Measurements from ENCODE around the gene TNFRSF19.

The TNFRSF19 gene

DNA sequence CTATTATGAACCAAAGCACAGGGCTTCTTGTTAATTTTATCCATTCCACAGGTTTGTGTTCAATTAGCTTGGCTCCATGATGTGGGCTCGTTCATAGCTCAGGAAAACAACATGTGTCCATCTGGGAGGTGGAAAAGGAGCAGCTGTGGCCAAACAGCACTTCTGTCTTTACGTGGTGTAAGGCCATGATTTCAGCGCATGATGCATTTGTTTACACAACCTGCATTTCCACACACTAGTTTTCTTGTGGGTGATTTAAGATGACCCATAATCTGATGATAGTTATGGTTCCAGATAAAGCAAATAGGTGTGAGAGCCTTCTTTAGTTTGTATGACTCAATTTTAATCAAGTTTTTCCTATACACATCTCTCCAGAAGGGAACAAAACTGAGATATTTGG lies 101.7 kb downstream of the TNFRSF19 start:
- H3K4me3 ChIP-seq (ENCODE audit: low read length in 2 of 2): no peak overlapping the region
- no peak overlapping the region for H2BK120ac ChIP-seq (ENCODE audit: low read depth, low read length)
- H3K9ac ChIP-seq (ENCODE audit: low read depth, low read length, poor library complexity): no peak overlapping the region
- H2BK12ac ChIP-seq (ENCODE audit: low read length): no peak overlapping the region
- no peaks in the 10 kb centered on the region for H3K27me3 ChIP-seq (ENCODE audit: control insufficient read depth in 3 of 3, insufficient read depth in 3 of 3, low read depth in 1 of 3, low read length in 3 of 3)
- no CpG with 5 or more reads among the region's 3 CpGs for WGBS, 2 donors (ENCODE audit: extremely low coverage in 2 of 2, insufficient read length in 2 of 2, insufficient replicate concordance in 1 of 2)
- no peak overlapping the region for H3K18ac ChIP-seq (ENCODE audit: low read length)
- H3K23ac ChIP-seq (ENCODE audit: low read depth, low read length, poor library complexity): no peak overlapping the region
- no peaks in the 10 kb centered on the region for H3K9me3 ChIP-seq (replicated peaks in 1 of 2; ENCODE audit: control insufficient read depth in 2 of 2, insufficient read depth in 1 of 2, low read depth in 1 of 2, low read length in 2 of 2)
- H4K91ac ChIP-seq (ENCODE audit: low read depth, low read length, poor library complexity): no peak overlapping the region
- H2BK5ac ChIP-seq (ENCODE audit: low read length): no peak overlapping the region
- H4K8ac ChIP-seq (ENCODE audit: low read depth, low read length): no peak overlapping the region
- H3K79me1 ChIP-seq (ENCODE audit: low read depth, low read length): no peaks in the 10 kb centered on the region
- H3K36me3 ChIP-seq (replicated peaks in 1 of 2; ENCODE audit: control insufficient read depth in 2 of 2, insufficient read depth in 2 of 2, low read length in 2 of 2): no peaks in the 10 kb centered on the region
- H2AK5ac ChIP-seq (ENCODE audit: low read depth, low read length): no peak overlapping the region
- H3K4ac ChIP-seq (ENCODE audit: low read length): no peak overlapping the region
- H2AFZ ChIP-seq (ENCODE audit: low read length): no peak overlapping the region
- DNase-seq (ENCODE audit: low spot score): no peak
- H3K4me2 ChIP-seq (ENCODE audit: insufficient read depth, low read length, poor library complexity, severe bottlenecking): no peak overlapping the region
- H2BK15ac ChIP-seq (ENCODE audit: low read length): no peak overlapping the region
- no peak overlapping the region for H3K14ac ChIP-seq (ENCODE audit: low read length)
- no peak overlapping the region for H3K27ac ChIP-seq (replicated peaks; ENCODE audit: low read length)
- H3K4me1 ChIP-seq (ENCODE audit: control insufficient read depth in 2 of 2, insufficient read depth in 1 of 2, low read depth in 1 of 2, low read length in 2 of 2): peaks cover 4 to 9% of the 10 kb centered on the region in 2 donors

DNA sequence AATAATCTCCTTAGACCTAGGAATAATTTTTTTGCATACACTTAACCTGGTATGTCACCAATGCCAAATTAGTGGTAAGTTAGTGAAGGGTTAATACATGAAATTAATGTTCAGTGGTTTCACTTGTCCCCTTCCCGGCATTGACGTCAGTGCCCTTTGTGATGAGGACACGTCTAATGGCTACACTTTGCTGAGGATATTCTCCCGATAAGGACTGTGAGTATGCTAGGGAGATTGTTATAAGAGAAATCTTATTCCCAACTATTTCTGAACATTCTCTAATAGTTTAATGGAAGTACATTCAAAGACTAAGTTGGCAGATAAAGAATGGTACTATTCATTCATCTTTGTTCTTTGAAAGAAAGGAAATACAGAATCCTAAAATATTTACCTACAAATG lies 102.4 kb downstream of the TNFRSF19 start:
- Histone ChIP-seq H3K4ac (ENCODE audit: low read length) (no peak overlapping the region), H3K18ac (ENCODE audit: low read length) (no peak overlapping the region), H2BK5ac (ENCODE audit: low read length) (no peak overlapping the region), H3K27ac (replicated peaks; ENCODE audit: low read length) (no peak overlapping the region), H2BK15ac (ENCODE audit: low read length) (no peak overlapping the region), H2BK120ac (ENCODE audit: low read depth, low read length) (no peak overlapping the region), H3K4me3 (ENCODE audit: low read length in 2 of 2) (no peak overlapping the region), H4K8ac (ENCODE audit: low read depth, low read length) (no peak overlapping the region), H3K36me3 (replicated peaks in 1 of 2; ENCODE audit: control insufficient read depth in 2 of 2, insufficient read depth in 2 of 2, low read length in 2 of 2) (no peaks in the 10 kb centered on the region), H3K79me1 (ENCODE audit: low read depth, low read length) (no peaks in the 10 kb centered on the region), H3K23ac (ENCODE audit: low read depth, low read length, poor library complexity) (no peak overlapping the region), H2BK12ac (ENCODE audit: low read length) (no peak overlapping the region), H3K27me3 (ENCODE audit: control insufficient read depth in 3 of 3, insufficient read depth in 3 of 3, low read depth in 1 of 3, low read length in 3 of 3) (no peaks in the 10 kb centered on the region), H3K9me3 (replicated peaks in 1 of 2; ENCODE audit: control insufficient read depth in 2 of 2, insufficient read depth in 1 of 2, low read depth in 1 of 2, low read length in 2 of 2) (no peaks in the 10 kb centered on the region), H3K4me2 (ENCODE audit: insufficient read depth, low read length, poor library complexity, severe bottlenecking) (no peak overlapping the region), H2AK5ac (ENCODE audit: low read depth, low read length) (no peak overlapping the region), H3K4me1 (ENCODE audit: control insufficient read depth in 2 of 2, insufficient read depth in 1 of 2, low read depth in 1 of 2, low read length in 2 of 2) (peaks cover 4 to 9% of the 10 kb centered on the region in 2 donors), H2AFZ (ENCODE audit: low read length) (no peak overlapping the region), H3K14ac (ENCODE audit: low read length) (no peak overlapping the region), H3K9ac (ENCODE audit: low read depth, low read length, poor library complexity) (no peak overlapping the region), H4K91ac (ENCODE audit: low read depth, low read length, poor library complexity) (no peak overlapping the region)
- no peak for DNase-seq (ENCODE audit: low spot score)
- WGBS, 2 donors (ENCODE audit: extremely low coverage in 2 of 2, insufficient read length in 2 of 2, insufficient replicate concordance in 1 of 2): no CpG with 5 or more reads among the region's 4 CpGs

GRCh38 chr13:23673354-23673753 lies 103.1 kb downstream of the TNFRSF19 start:
- Histone ChIP-seq H2BK5ac (ENCODE audit: low read length) (no peak overlapping the region), H2BK15ac (ENCODE audit: low read length) (no peak overlapping the region), H2BK120ac (ENCODE audit: low read depth, low read length) (no peak overlapping the region), H2AK5ac (ENCODE audit: low read depth, low read length) (no peak overlapping the region), H3K27ac (replicated peaks; ENCODE audit: low read length) (no peak overlapping the region), H3K4me1 (ENCODE audit: control insufficient read depth in 2 of 2, insufficient read depth in 1 of 2, low read depth in 1 of 2, low read length in 2 of 2) (peaks cover 4 to 9% of the 10 kb centered on the region in 2 donors), H3K23ac (ENCODE audit: low read depth, low read length, poor library complexity) (no peak overlapping the region), H3K18ac (ENCODE audit: low read length) (no peak overlapping the region), H4K91ac (ENCODE audit: low read depth, low read length, poor library complexity) (no peak overlapping the region), H3K4me2 (ENCODE audit: insufficient read depth, low read length, poor library complexity, severe bottlenecking) (no peak overlapping the region), H3K4ac (ENCODE audit: low read length) (no peak overlapping the region), H3K4me3 (ENCODE audit: low read length in 2 of 2) (no peak overlapping the region), H3K79me1 (ENCODE audit: low read depth, low read length) (no peaks in the 10 kb centered on the region), H3K9me3 (replicated peaks in 1 of 2; ENCODE audit: control insufficient read depth in 2 of 2, insufficient read depth in 1 of 2, low read depth in 1 of 2, low read length in 2 of 2) (peaks cover 0 to 3% of the 10 kb centered on the region in 2 donors), H2BK12ac (ENCODE audit: low read length) (no peak overlapping the region), H4K8ac (ENCODE audit: low read depth, low read length) (no peak overlapping the region), H3K36me3 (replicated peaks in 1 of 2; ENCODE audit: control insufficient read depth in 2 of 2, insufficient read depth in 2 of 2, low read length in 2 of 2) (no peaks in the 10 kb centered on the region), H2AFZ (ENCODE audit: low read length) (peak overlapping the region; percentile 77), H3K27me3 (ENCODE audit: control insufficient read depth in 3 of 3, insufficient read depth in 3 of 3, low read depth in 1 of 3, low read length in 3 of 3) (no peaks in the 10 kb centered on the region), H3K9ac (ENCODE audit: low read depth, low read length, poor library complexity) (no peak overlapping the region), H3K14ac (ENCODE audit: low read length) (no peak overlapping the region)
- DNase-seq (ENCODE audit: low spot score): no peak
- WGBS, 2 donors (ENCODE audit: extremely low coverage in 2 of 2, insufficient read length in 2 of 2, insufficient replicate concordance in 1 of 2): no CpG with 5 or more reads among the region's 4 CpGs

GRCh38 chr13:23673867-23674605 lies 103.8 kb downstream of the TNFRSF19 start:
- Histone ChIP-seq H2BK15ac (ENCODE audit: low read length) (no peak overlapping the region), H3K27me3 (ENCODE audit: control insufficient read depth in 3 of 3, insufficient read depth in 3 of 3, low read depth in 1 of 3, low read length in 3 of 3) (no peaks in the 10 kb centered on the region), H4K91ac (ENCODE audit: low read depth, low read length, poor library complexity) (no peak overlapping the region), H3K4me1 (ENCODE audit: control insufficient read depth in 2 of 2, insufficient read depth in 1 of 2, low read depth in 1 of 2, low read length in 2 of 2) (peaks cover 4 to 9% of the 10 kb centered on the region in 2 donors), H3K4ac (ENCODE audit: low read length) (no peak overlapping the region), H2BK120ac (ENCODE audit: low read depth, low read length) (no peak overlapping the region), H2AK5ac (ENCODE audit: low read depth, low read length) (no peak overlapping the region), H4K8ac (ENCODE audit: low read depth, low read length) (no peak overlapping the region), H3K23ac (ENCODE audit: low read depth, low read length, poor library complexity) (no peak overlapping the region), H2BK5ac (ENCODE audit: low read length) (no peak overlapping the region), H2BK12ac (ENCODE audit: low read length) (no peak overlapping the region), H3K4me2 (ENCODE audit: insufficient read depth, low read length, poor library complexity, severe bottlenecking) (no peak overlapping the region), H2AFZ (ENCODE audit: low read length) (no peak overlapping the region), H3K9me3 (replicated peaks in 1 of 2; ENCODE audit: control insufficient read depth in 2 of 2, insufficient read depth in 1 of 2, low read depth in 1 of 2, low read length in 2 of 2) (peaks cover 3 to 4% of the 10 kb centered on the region in 2 donors), H3K9ac (ENCODE audit: low read depth, low read length, poor library complexity) (no peak overlapping the region), H3K27ac (replicated peaks; ENCODE audit: low read length) (no peak overlapping the region), H3K4me3 (ENCODE audit: low read length in 2 of 2) (no peak overlapping the region), H3K14ac (ENCODE audit: low read length) (no peak overlapping the region), H3K18ac (ENCODE audit: low read length) (no peak overlapping the region), H3K79me1 (ENCODE audit: low read depth, low read length) (no peaks in the 10 kb centered on the region), H3K36me3 (replicated peaks in 1 of 2; ENCODE audit: control insufficient read depth in 2 of 2, insufficient read depth in 2 of 2, low read length in 2 of 2) (no peaks in the 10 kb centered on the region)
- WGBS, 2 donors (ENCODE audit: extremely low coverage in 2 of 2, insufficient read length in 2 of 2, insufficient replicate concordance in 1 of 2): no CpG with 5 or more reads among the region's 8 CpGs
- no peak for DNase-seq (ENCODE audit: low spot score)

All from neuronal stem cell (in vitro differentiated cells).